Measurements from ENCODE around the gene NUTM1.

DNA sequence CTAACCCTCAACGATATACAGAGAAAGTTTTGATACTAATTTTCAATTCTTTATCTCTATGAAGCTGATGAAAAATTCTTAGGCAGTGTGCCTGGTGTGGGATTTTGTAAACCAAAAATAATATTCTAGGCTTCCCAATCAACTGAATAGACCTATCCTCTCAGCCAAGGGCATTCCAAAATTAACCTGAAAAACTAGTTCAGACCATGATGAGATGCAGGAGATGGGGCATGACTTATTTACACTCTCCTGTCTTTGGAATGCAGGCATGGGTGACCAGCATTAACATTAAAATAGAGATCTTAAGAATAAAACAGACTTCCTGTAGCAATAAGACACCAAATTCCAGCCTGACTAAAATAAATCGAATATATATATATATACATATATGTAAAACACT, 31.7 kb downstream of the NUTM1 start:
- TF ChIP-seq CTCF (IDR thresholded peaks at IDR 0.05) (no peak), POLR2A (IDR thresholded peaks at IDR 0.05) (no peak), POLR2AphosphoS5 (IDR thresholded peaks at IDR 0.05) (no peak)
